CD4-positive, alpha-beta T cell treated with Interferon alpha-2 for 1 hour (primary cell): ENCODE measurements around the gene GPC6.

ENCODE experiments used
- DNase-seq, 2 donors: peaks; one replicate each; pipeline ENCODE4 v3.0.0-alpha.2; 2020 to 2022

GPC6 gene

GRCh38 chr13:94345374-94346195 lies 1119.0 kb downstream of the GPC6 start:
- peak in 1 of 2 donors; percentile 59 for DNase-seq

- DNase-seq: no peak
These were observed 1119.8 kb downstream of the GPC6 start for GRCh38 chr13:94346261-94347019.

- peak in 1 of 2 donors; percentile 17 for DNase-seq
These were observed 1124.8 kb downstream of the GPC6 start for GRCh38 chr13:94351292-94351990.

- no peak for DNase-seq
These were observed 1125.5 kb downstream of the GPC6 start for GRCh38 chr13:94352057-94352456.

GRCh38 chr13:94353167-94353710 lies 1126.6 kb downstream of the GPC6 start:
- no peak for DNase-seq

GRCh38 chr13:94359875-94360274 lies 1133.3 kb downstream of the GPC6 start:
- no peak for DNase-seq

GRCh38 chr13:94362411-94362909 lies 1135.9 kb downstream of the GPC6 start:
- peak; percentile 58 to 77 for DNase-seq

GRCh38 chr13:94366677-94367076 lies 1140.1 kb downstream of the GPC6 start:
- DNase-seq: no peak

GRCh38 chr13:94369972-94370436 lies 1143.4 kb downstream of the GPC6 start:
- DNase-seq: no peak

GRCh38 chr13:94371855-94372254 lies 1145.2 kb downstream of the GPC6 start:
- no peak for DNase-seq

- DNase-seq: no peak
These were observed 1155.9 kb downstream of the GPC6 start for GRCh38 chr13:94382517-94382916.

- DNase-seq: no peak
These were observed 1156.4 kb downstream of the GPC6 start for GRCh38 chr13:94382960-94383359.

- no peak for DNase-seq
These were observed 1157.8 kb downstream of the GPC6 start for GRCh38 chr13:94384231-94384905.

GRCh38 chr13:94387047-94387446 lies 1160.4 kb downstream of the GPC6 start:
- DNase-seq: no peak

- DNase-seq: no peak
These were observed 1163.2 kb downstream of the GPC6 start for GRCh38 chr13:94389604-94390351.

GRCh38 chr13:94390881-94391280 lies 1164.3 kb downstream of the GPC6 start:
- no peak for DNase-seq

- DNase-seq: no peak
These were observed 1168.1 kb downstream of the GPC6 start for GRCh38 chr13:94394723-94395122.

GRCh38 chr13:94395860-94396259 lies 1169.3 kb downstream of the GPC6 start:
- DNase-seq: no peak

- no peak for DNase-seq
These were observed 1173.2 kb downstream of the GPC6 start for GRCh38 chr13:94399812-94400211.

GRCh38 chr13:94400874-94401273 lies 1174.3 kb downstream of the GPC6 start:
- DNase-seq: no peak

GRCh38 chr13:94408314-94409036 lies 1181.9 kb downstream of the GPC6 start:
- DNase-seq: no peak
